A549 (cell line): ENCODE measurements around the gene ASTN1. TPM values are rescaled to one million over a fixed set of nuclear protein-coding genes. Genes with fewer than 3 reads are reported as not detected.

Experiments
- ATAC-seq, 2 experiments: fragments of 200-7000 bp in 1 of 2; fragments of >200 bp in 1 of 2; cut with Nextera tagmentation in 1 of 2; cut with Tn5 transposase in 1 of 2; 3 replicates each; pipeline versions ENCODE4 v1.8.0 to v1.9.1; 2018 to 2020; ENCODE audit warnings: mild to moderate bottlenecking in 1 of 2, moderate library complexity in 1 of 2
- CTCF ChIA-PET: fragments of 300-600 bp; sonication (Branson Sonifier 250); formaldehyde crosslinking; extraction: SDS; loops from one replicate; lab custom pipeline; 2021; ENCODE audit warnings: antibody characterized with exemption, inconsistent platforms; lab: Yijun Ruan, JAX
- POLR2A ChIA-PET: fragments of 350-600 bp; formaldehyde crosslinking; extraction: SDS; loops from one replicate; lab custom pipeline; 2021; ENCODE audit warnings: antibody characterized with exemption, inconsistent platforms; lab: Yijun Ruan, JAX
- DNase-seq, 2 experiments: peaks; one replicate each; pipeline versions ENCODE4 v3.0.0 to v3.0.0-alpha.2; 2011 to 2016; ENCODE audit warnings: low read depth in 1 of 2, low spot score in 1 of 2
- FAIRE-seq: peaks from 2 replicates; lab custom pipeline; 2011; peaks lifted over from hg19 to GRCh38; lab: Jason Lieb, UNC
- H3K27ac ChIP-seq, 2 experiments: fragments of >200 bp; sonication (Bioruptor Twin); formaldehyde crosslinking; 3 replicates each; pipeline ENCODE4 v1.5.1; 2016 to 2017
- H3K4me1 ChIP-seq: fragments of >200 bp; sonication (Bioruptor Twin); formaldehyde crosslinking; 3 replicates; pipeline ENCODE4 v1.6.1; 2016
- H3K4me2 ChIP-seq: fragments of >200 bp; sonication (Bioruptor Twin); formaldehyde crosslinking; 3 replicates; pipeline ENCODE4 v1.6.1; 2016
- H3K4me3 ChIP-seq: fragments of >200 bp; sonication (Bioruptor Twin); formaldehyde crosslinking; 3 replicates; pipeline ENCODE4 v1.5.1; 2016
- H3K9me3 ChIP-seq: fragments of >200 bp; sonication (Bioruptor Twin); formaldehyde crosslinking; 3 replicates; pipeline ENCODE4 v1.6.1; 2016
- CEBPB ChIP-seq, 2 experiments: fragments of >200 bp in 1 of 2; sonication (Bioruptor Twin) in 1 of 2; formaldehyde crosslinking in 1 of 2; IDR thresholded peaks; 2 replicates each; pipeline ENCODE4 v1.6.1; 2012 to 2016
- EP300 ChIP-seq, 2 experiments: fragments of >200 bp; sonication (Bioruptor Twin); formaldehyde crosslinking; IDR thresholded peaks; 2 replicates in 1 of 2; 3 replicates in 1 of 2; pipeline ENCODE4 v1.6.1; 2016 to 2017
- ESRRA ChIP-seq: fragments of 150-350 bp; IDR thresholded peaks from 2 replicates; pipeline ENCODE4 v1.6.1; 2014; ENCODE audit warnings: mild to moderate bottlenecking, low read length, borderline replicate concordance
- FOXS1 ChIP-seq: fragments of 250-450 bp; sonication (Bioruptor Pico); IDR thresholded peaks from 2 replicates; pipeline ENCODE4 v1.5.0; 2020; ENCODE audit warnings: mild to moderate bottlenecking, moderate library complexity
- GATA3 ChIP-seq: IDR thresholded peaks from 2 replicates; pipeline ENCODE4 v1.6.1; 2012; ENCODE audit warnings: borderline replicate concordance
- HDAC2 ChIP-seq: fragments of 200-600 bp; sonication (generic); IDR thresholded peaks from 2 replicates; pipeline ENCODE4 v1.6.1; 2016
- JUNB ChIP-seq: fragments of >200 bp; sonication (Bioruptor Twin); formaldehyde crosslinking; IDR thresholded peaks from 2 replicates; pipeline ENCODE4 v1.6.1; 2016
- KDM5A ChIP-seq: fragments of 200-600 bp; sonication (generic); IDR thresholded peaks from 2 replicates; pipeline ENCODE4 v1.6.1; 2016; ENCODE audit warnings: antibody characterized with exemption, mild to moderate bottlenecking
- MYC ChIP-seq: IDR thresholded peaks from 2 replicates; pipeline ENCODE4 v1.6.1; 2012; ENCODE audit warnings: mild to moderate bottlenecking, inconsistent platforms, low read length, improper control_type of control experiment, borderline replicate concordance
- POLR2A ChIP-seq: IDR thresholded peaks from 2 replicates; pipeline ENCODE4 v1.6.1; 2012; ENCODE audit warnings: mild to moderate bottlenecking, low read length
- POLR2AphosphoS2 ChIP-seq: conservative IDR thresholded peaks from 2 replicates; pipeline ENCODE4 v1.6.1; 2012; ENCODE audit warnings: low read length, improper control_type of control experiment, inconsistent platforms
- RARB ChIP-seq: fragments of 250-450 bp; sonication (Bioruptor Pico); IDR thresholded peaks from 2 replicates; pipeline ENCODE4 v1.8.0; 2021; ENCODE audit warnings: mild to moderate bottlenecking, moderate library complexity
- RCOR1 ChIP-seq: fragments of 150-350 bp; IDR thresholded peaks from 2 replicates; pipeline ENCODE4 v1.6.1; 2014; ENCODE audit warnings: antibody characterized with exemption, low read length, low read depth
- RNF2 ChIP-seq: fragments of 200-600 bp; sonication (generic); IDR thresholded peaks from 2 replicates; pipeline ENCODE4 v1.6.1; 2016; ENCODE audit warnings: low read depth, mild to moderate bottlenecking, antibody characterized with exemption, moderate library complexity, borderline replicate concordance
- ZFP36 ChIP-seq: fragments of 450-650 bp; IDR thresholded peaks from 2 replicates; pipeline ENCODE4 v1.6.1; 2014; ENCODE audit warnings: borderline replicate concordance; ENCODE audit not compliant: partially characterized antibody
- ZSCAN20 ChIP-seq: fragments of 250-450 bp; sonication (Bioruptor Pico); IDR thresholded peaks from 2 replicates; pipeline ENCODE4 v1.8.0; 2022; ENCODE audit warnings: mild to moderate bottlenecking, moderate library complexity
- WGBS: methylation state at CpG from one replicate; pipeline ENCODE4 v1.1.6; 2017; ENCODE audit errors: missing lambda C conversion rate; 5-methylcytosine and 5-hydroxymethylcytosine counted together
- polyA plus RNA-seq, 4 experiments: library from polyadenylated mRNA; depleted of rRNA in 3 of 4; stranded (reverse); fragments of >200 nt; fragmentation: RNase III in 1 of 4; extraction: RNeasy Plus Mini Kit Qiagen cat#74134 plus additional on column Dnase treatment in 1 of 4; gene quantifications; 2 replicates in 3 of 4; 3 replicates in 1 of 4; pipeline ENCODE4 v1.2.3, GENCODE V29; 2011 to 2017
- TF ChIP-seq, protein P1 (sequence below): fragments of 250-450 bp; sonication (Bioruptor Pico); IDR thresholded peaks from 2 replicates; pipeline ENCODE4 v1.5.0; 2020; ENCODE audit warnings: low read depth, mild to moderate bottlenecking, moderate library complexity
- TF ChIP-seq, protein P2 (sequence below): fragments of 450-650 bp; IDR thresholded peaks from 2 replicates; pipeline ENCODE4 v1.6.1; 2014; ENCODE audit warnings: antibody characterized with exemption
- TF ChIP-seq, protein P3 (sequence below): IDR thresholded peaks from 2 replicates; pipeline ENCODE4 v1.6.1; 2012

ASTN1 gene
- polyA plus RNA-seq, 2 of the 4 experiments (the other 2 are of a cell fraction): not detected

DNA sequence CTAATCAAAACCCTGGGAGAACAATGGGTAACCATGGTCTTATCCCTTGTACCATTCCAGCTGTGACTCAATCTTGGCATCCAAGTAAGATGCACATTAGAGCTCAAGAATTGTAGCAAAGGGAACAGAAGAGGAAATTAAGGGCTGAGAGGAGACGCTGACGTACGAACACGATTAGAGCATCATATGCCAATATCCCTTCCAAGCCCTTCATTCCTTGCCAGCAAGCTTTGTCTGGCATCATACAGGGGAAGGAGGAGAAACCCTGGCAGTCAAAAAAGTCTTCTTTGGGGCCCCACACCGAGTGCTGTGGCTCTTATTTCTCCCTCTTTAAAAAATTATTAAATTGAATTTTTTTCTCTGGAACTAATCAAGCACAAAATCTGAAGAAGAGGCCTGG, 120.9 kb downstream of the ASTN1 start:
- TF ChIP-seq CEBPB (IDR thresholded peaks at IDR 0.05) (no peak), EP300 (IDR thresholded peaks at IDR 0.05) (no peak), KDM5A (no peak), ZSCAN20 (CRISPR knock-in tag) (no peak), MYC (no peak)
- TF ChIP-seq, all 56 proteins: peak for 0
- ATAC-seq (no peak), DNase-seq (no peak), FAIRE-seq (no peak)
- H3K4me3 ChIP-seq: no peak overlapping the region
- H3K27ac ChIP-seq: no peak overlapping the region
- ChIA-PET CTCF (interaction anchor here (1.1 kb wide), 1 partner anchor 128 kb away, joined by 3 read pairs; no protein-coding TSS in a partner anchor), POLR2A (no interaction called here)
- H3K9me3 ChIP-seq: no peaks in the 10 kb centered on the region
- H3K4me1 ChIP-seq: no peaks in the 10 kb centered on the region
- WGBS: 40% methylated on average over 5 of the region's 5 CpGs
- no peak overlapping the region for H3K4me2 ChIP-seq

DNA sequence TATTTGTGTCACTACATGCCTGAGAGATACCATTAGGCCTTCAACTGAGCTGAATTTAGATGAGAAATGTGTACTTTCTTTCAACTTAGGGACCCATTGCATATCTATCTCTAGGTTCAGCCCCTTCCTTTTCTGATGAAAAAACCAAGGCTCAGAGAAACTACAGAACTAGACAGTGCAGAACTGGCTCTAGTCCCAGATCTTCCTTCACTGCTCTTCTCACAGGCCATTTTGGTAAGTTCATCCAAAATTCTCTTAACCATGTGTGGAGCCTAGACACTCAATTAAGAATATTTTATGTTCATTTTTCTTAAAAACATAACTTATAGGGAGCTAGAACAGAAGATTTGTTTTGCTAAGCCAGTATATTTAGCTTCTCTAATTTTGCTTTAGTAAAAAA, 128.9 kb downstream of the ASTN1 start:
- H3K4me3 ChIP-seq: no peak overlapping the region
- POLR2A ChIA-PET: no interaction called here
- TF ChIP-seq ZSCAN20 (CRISPR knock-in tag): no peak
- no peak for TF ChIP-seq FOXS1
- TF ChIP-seq POLR2A: no peak
- no peak for TF ChIP-seq MYC
- TF ChIP-seq, protein P1, sequence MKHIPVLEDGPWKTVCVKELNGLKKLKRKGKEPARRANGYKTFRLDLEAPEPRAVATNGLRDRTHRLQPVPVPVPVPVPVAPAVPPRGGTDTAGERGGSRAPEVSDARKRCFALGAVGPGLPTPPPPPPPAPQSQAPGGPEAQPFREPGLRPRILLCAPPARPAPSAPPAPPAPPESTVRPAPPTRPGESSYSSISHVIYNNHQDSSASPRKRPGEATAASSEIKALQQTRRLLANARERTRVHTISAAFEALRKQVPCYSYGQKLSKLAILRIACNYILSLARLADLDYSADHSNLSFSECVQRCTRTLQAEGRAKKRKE (CRISPR knock-in tag): no peak
- TF ChIP-seq POLR2AphosphoS2: no peak
- no peak for TF ChIP-seq GATA3
- TF ChIP-seq, protein P2, sequence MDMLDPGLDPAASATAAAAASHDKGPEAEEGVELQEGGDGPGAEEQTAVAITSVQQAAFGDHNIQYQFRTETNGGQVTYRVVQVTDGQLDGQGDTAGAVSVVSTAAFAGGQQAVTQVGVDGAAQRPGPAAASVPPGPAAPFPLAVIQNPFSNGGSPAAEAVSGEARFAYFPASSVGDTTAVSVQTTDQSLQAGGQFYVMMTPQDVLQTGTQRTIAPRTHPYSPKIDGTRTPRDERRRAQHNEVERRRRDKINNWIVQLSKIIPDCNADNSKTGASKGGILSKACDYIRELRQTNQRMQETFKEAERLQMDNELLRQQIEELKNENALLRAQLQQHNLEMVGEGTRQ: no peak
- no peak for TF ChIP-seq JUNB
- TF ChIP-seq, protein P3, sequence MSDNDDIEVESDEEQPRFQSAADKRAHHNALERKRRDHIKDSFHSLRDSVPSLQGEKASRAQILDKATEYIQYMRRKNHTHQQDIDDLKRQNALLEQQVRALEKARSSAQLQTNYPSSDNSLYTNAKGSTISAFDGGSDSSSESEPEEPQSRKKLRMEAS: no peak
- no peak for TF ChIP-seq HDAC2
- no peak for TF ChIP-seq RCOR1
- TF ChIP-seq ESRRA: no peak
- no peak for TF ChIP-seq ZFP36
- TF ChIP-seq, all 56 proteins: peak for 0
- DNase-seq: no peak
- Histone ChIP-seq H3K4me2 (no peak overlapping the region), H3K9me3 (no peaks in the 10 kb centered on the region), H3K27ac (no peak overlapping the region), H3K4me1 (no peaks in the 10 kb centered on the region)
- no peak for FAIRE-seq
- no peak for ATAC-seq
- CTCF ChIA-PET: no interaction called here

DNA sequence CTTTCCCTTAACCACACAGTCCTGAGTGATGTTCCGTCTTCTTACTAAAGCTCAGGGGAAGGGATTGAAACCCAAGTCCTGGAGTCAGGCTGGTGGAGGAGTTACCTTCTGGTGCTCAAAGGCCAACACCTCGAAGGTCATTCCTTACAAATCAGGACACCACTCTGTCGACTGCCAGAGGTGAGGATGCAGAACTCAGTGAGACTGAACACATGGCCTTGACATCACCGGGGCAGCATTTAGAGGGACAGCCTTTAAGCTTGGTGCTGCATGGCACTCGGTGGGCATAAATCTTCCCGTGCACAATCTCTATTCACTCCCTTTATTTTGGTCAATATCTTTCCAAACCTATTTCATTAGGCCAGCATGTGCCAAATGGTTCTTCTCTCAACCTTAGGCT, 130.9 kb downstream of the ASTN1 start:
- no peak overlapping the region for H3K27ac ChIP-seq
- WGBS: 3% methylated on average over 6 of the region's 6 CpGs
- DNase-seq (no peak), FAIRE-seq (no peak), ATAC-seq (no peak)
- no peak overlapping the region for H3K4me2 ChIP-seq
- no peak overlapping the region for H3K4me3 ChIP-seq
- CTCF ChIA-PET: no interaction called here
- TF ChIP-seq EP300 (IDR thresholded peaks at IDR 0.05) (no peak), RARB (CRISPR knock-in tag) (no peak)
- TF ChIP-seq, all 56 proteins: peak for 0
- POLR2A ChIA-PET: no interaction called here
- Histone ChIP-seq H3K9me3 (no peaks in the 10 kb centered on the region), H3K4me1 (no peaks in the 10 kb centered on the region)

DNA sequence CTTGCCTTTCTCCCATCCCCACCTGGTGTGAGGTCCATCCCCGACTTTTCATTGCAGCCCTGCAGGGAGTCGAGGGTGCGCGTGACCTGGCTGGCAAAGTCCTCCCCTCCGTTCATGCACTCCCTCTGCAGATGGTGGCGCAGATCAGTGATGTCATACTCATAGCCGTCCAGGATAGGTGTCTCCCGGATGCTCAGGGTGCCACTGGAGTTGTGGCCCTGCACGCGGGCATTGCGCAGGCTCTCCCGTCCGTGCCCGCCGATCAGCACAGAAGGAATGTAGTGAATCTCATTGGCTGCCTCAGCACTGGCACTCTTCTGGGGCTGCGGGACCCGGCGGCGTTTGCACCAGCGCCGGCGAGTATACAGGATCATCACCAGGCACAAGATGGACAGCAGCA, 132.1 kb downstream of the ASTN1 start:
- TF ChIP-seq RNF2: no peak
- CTCF ChIA-PET: no interaction called here
- POLR2A ChIA-PET: no interaction called here
- DNase-seq (no peak), FAIRE-seq (no peak), ATAC-seq (no peak; a peak in 1 of 6 replicates)
- Histone ChIP-seq H3K4me3 (no peak overlapping the region), H3K9me3 (no peaks in the 10 kb centered on the region), H3K27ac (no peak overlapping the region), H3K4me1 (no peaks in the 10 kb centered on the region), H3K4me2 (no peak overlapping the region)
- WGBS: 48% methylated on average over 22 of the region's 22 CpGs
